ENCODE results near the gene SPRING1. TPM values are rescaled to one million over a fixed set of nuclear protein-coding genes. Genes with fewer than 3 reads are reported as not detected.

The SPRING1 gene
- total and polyA plus RNA-seq, 4 donors = 41.8 to 116 (median 79.3) TPM

DNA sequence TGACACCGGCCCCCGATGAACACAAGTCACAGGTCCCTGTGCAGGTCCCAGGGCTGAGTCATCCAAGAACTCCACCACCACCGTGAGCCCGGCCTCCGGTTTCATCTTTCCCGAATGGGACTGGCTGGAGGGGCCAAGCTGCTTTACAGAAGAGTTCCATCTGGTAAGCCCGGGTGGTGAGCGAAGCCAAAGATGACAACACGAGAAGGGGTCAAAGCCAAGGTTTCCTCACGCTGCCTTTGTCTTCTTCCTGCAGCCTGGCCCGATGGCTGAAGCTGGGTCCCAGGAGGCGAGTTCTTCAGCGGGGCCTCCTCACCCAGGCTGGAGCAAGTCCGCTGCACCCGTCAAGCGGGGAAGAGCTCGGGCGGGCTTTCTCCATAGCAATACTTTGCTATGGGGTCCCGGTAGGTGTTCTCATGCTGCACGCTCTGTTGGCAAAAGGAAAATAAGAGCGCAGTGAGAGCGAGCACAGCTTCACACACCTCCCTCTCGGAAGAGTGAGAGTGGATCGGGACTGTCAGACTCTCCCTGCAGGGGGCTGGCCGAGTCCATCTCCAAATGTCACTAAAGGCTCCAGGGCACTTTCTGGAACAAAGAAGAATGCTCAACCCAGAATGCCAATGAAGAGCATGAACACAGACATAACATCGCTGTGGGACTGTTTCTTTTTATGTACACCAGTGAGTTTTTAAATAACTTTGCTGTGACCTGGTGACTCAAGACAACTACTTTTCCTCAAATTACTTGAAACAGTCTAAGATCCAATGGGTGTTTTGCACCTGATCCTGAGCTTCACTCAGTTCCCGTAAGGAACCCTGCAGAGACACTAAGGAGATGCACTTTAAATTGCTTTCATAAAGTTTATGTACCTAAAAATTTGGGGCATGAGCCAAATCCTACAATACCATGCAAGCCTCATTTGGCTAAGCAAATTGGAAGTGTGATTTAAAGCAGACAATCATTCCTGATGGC is 20.1 kb downstream of the SPRING1 start:
- Histone ChIP-seq H3K27me3 (ENCODE audit: control insufficient read depth in 3 of 3, insufficient read depth in 3 of 3, low read length in 2 of 3) (no peaks in the 10 kb centered on the region), H3K4me3 (no peak overlapping the region), H3K9me3 (ENCODE audit: control insufficient read depth in 4 of 4, insufficient read depth in 3 of 4, low read length in 3 of 4) (no peaks in the 10 kb centered on the region), H3K9ac (ENCODE audit: insufficient read depth in 1 of 2, low read length in 2 of 2) (no peak overlapping the region), H3K27ac (ENCODE audit: low read depth in 1 of 2, low read length in 1 of 2) (peak overlapping the region in 1 of 2 donors; percentile 55), H3K36me3 (ENCODE audit: control insufficient read depth in 4 of 4, insufficient read depth in 4 of 4, low read length in 4 of 4) (peaks cover 6 to 29% (median 13%) of the 10 kb centered on the region in 4 donors), H3K4me1 (ENCODE audit: control insufficient read depth in 5 of 5, insufficient read depth in 5 of 5, low read length in 5 of 5) (peaks cover 3 to 27% (median 10%) of the 10 kb centered on the region in 5 donors)
- DNase-seq (peak; percentile 65 to 89 (median 75)), ATAC-seq (ENCODE audit: insufficient read depth, low FRiP score) (peak; percentile 32)
- WGBS, 2 donors = 83 to 90% methylated on average over 27 of the region's 27 CpGs
- TF ChIP-seq CTCF (IDR thresholded peaks at IDR 0.05; ENCODE audit: control extremely low read depth, extremely low read depth) = no peak

GRCh38 chr12:116714175-116714574 is 23.7 kb downstream of the SPRING1 start:
- Histone ChIP-seq H3K36me3 (ENCODE audit: control insufficient read depth in 4 of 4, insufficient read depth in 4 of 4, low read length in 4 of 4) (peaks cover 0 to 19% (median 6%) of the 10 kb centered on the region in 4 donors), H3K27ac (ENCODE audit: low read depth in 1 of 2, low read length in 1 of 2) (no peak overlapping the region), H3K9me3 (ENCODE audit: control insufficient read depth in 4 of 4, insufficient read depth in 3 of 4, low read length in 3 of 4) (no peaks in the 10 kb centered on the region), H3K27me3 (ENCODE audit: control insufficient read depth in 3 of 3, insufficient read depth in 3 of 3, low read length in 2 of 3) (peaks cover 0 to 9% (median 0%) of the 10 kb centered on the region in 3 donors), H3K4me1 (ENCODE audit: control insufficient read depth in 5 of 5, insufficient read depth in 5 of 5, low read length in 5 of 5) (peaks cover 1 to 28% (median 10%) of the 10 kb centered on the region in 5 donors), H3K9ac (ENCODE audit: insufficient read depth in 1 of 2, low read length in 2 of 2) (no peak overlapping the region), H3K4me3 (no peak overlapping the region)
- DNase-seq (no peak), ATAC-seq (ENCODE audit: insufficient read depth, low FRiP score) (no peak)
- 84 to 93% methylated on average over 9 of the region's 9 CpGs for WGBS, 2 donors
- no peak for TF ChIP-seq CTCF (IDR thresholded peaks at IDR 0.05; ENCODE audit: control extremely low read depth, extremely low read depth)

DNA sequence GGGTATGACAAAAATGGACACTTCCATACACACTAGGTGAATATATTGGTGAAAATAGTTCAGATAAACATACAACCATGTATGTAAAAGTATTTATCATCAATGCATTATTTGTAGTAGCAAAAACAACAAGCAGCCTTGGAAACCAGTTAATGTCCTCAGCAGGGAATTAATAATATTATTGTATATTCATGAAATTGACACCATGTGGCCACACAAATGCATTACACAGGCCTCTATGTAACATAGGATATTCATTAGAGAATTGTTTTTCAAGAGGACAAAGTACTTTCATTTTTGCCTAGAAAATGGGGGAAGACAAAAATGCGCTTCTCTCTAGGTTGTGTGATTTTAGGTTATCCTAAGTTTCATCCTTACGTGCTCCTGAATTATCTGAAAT is 24.3 kb downstream of the SPRING1 start:
- no peak for ATAC-seq (ENCODE audit: insufficient read depth, low FRiP score)

More for the DNA sequence above, 24.3 kb downstream of the SPRING1 start:
- Histone ChIP-seq H3K36me3 (ENCODE audit: control insufficient read depth in 4 of 4, insufficient read depth in 4 of 4, low read length in 4 of 4) (peaks cover 0 to 19% (median 6%) of the 10 kb centered on the region in 4 donors), H3K4me1 (ENCODE audit: control insufficient read depth in 5 of 5, insufficient read depth in 5 of 5, low read length in 5 of 5) (peaks cover 1 to 24% (median 6%) of the 10 kb centered on the region in 5 donors), H3K4me3 (no peak overlapping the region), H3K9ac (ENCODE audit: insufficient read depth in 1 of 2, low read length in 2 of 2) (no peak overlapping the region), H3K9me3 (ENCODE audit: control insufficient read depth in 4 of 4, insufficient read depth in 3 of 4, low read length in 3 of 4) (peaks cover 0 to 1% (median 0%) of the 10 kb centered on the region in 4 donors), H3K27ac (ENCODE audit: low read depth in 1 of 2, low read length in 1 of 2) (no peak overlapping the region), H3K27me3 (ENCODE audit: control insufficient read depth in 3 of 3, insufficient read depth in 3 of 3, low read length in 2 of 3) (peaks cover 0 to 9% (median 0%) of the 10 kb centered on the region in 3 donors)
- DNase-seq = no peak
- 94 to 96% methylated on average over 2 of the region's 2 CpGs for WGBS, 2 donors
- TF ChIP-seq CTCF (IDR thresholded peaks at IDR 0.05; ENCODE audit: control extremely low read depth, extremely low read depth) = no peak
